Keratinocyte (primary cell): ENCODE results near the gene TJP2.

ENCODE experiments used
- CTCF ChIP-seq, 3 experiments: IDR thresholded peaks in 1 of 3; conservative IDR thresholded peaks in 1 of 3; optimal IDR thresholded peaks in 1 of 3; 2 replicates in 2 of 3; 3 replicates in 1 of 3; pipeline versions ENCODE3 to v1.5.1; 2011; ENCODE audit warnings: low read length in 3 of 3, mild to moderate bottlenecking in 3 of 3, moderate library complexity in 2 of 3, control low read depth in 1 of 3, inconsistent platforms in 1 of 3; ENCODE audit not compliant: insufficient read depth in 2 of 3; ENCODE audit errors: extremely low read depth in 1 of 3
- EZH2 ChIP-seq: IDR thresholded peaks from one replicate; pipeline ENCODE4 v1.6.1; 2012; ENCODE audit warnings: inconsistent platforms, mild to moderate bottlenecking, low read length, moderate library complexity

- TF ChIP-seq CTCF (optimal IDR thresholded peaks at IDR 0.05 in 1 of 3, IDR thresholded peaks at IDR 0.05 in 1 of 3, conservative IDR thresholded peaks at IDR 0.05 in 1 of 3; ENCODE audit: extremely low read depth in 1 of 3, insufficient read depth in 2 of 3, low read length in 3 of 3), result no peak
- TF ChIP-seq EZH2, result no peak
Observed at GRCh38 chr9:69252436-69252835, 78.4 kb downstream of the TJP2 start.
